Muscle layer of colon (tissue), 2 donors: ENCODE data around the gene ULK1.

Experiments used
- H3K27ac ChIP-seq: one replicate; pipeline ENCODE4 v1.7.0; 2013; ENCODE audit warnings: low read depth, mild to moderate bottlenecking, low read length, moderate library complexity
- H3K27me3 ChIP-seq, 2 donors: one replicate each; pipeline ENCODE4 v1.7.0; 2013; ENCODE audit warnings: low read length in 2 of 2, mild to moderate bottlenecking in 2 of 2; ENCODE audit not compliant: insufficient read depth in 2 of 2, control insufficient read depth in 1 of 2
- H3K36me3 ChIP-seq: one replicate; pipeline ENCODE4 v1.7.0; 2013; ENCODE audit warnings: mild to moderate bottlenecking, low read length; ENCODE audit not compliant: insufficient read depth
- H3K4me1 ChIP-seq: one replicate; pipeline ENCODE4 v1.7.0; 2013; ENCODE audit warnings: mild to moderate bottlenecking, low read length; ENCODE audit not compliant: insufficient read depth
- H3K4me3 ChIP-seq, 2 donors: one replicate each; pipeline ENCODE4 v1.7.0; 2013; ENCODE audit warnings: low read length in 2 of 2, low read depth in 1 of 2, mild to moderate bottlenecking in 1 of 2, moderate library complexity in 1 of 2
- H3K9ac ChIP-seq: one replicate; pipeline ENCODE4 v1.7.0; 2013; ENCODE audit warnings: low read length
- H3K9me3 ChIP-seq: one replicate; pipeline ENCODE4 v1.7.0; 2013; ENCODE audit warnings: mild to moderate bottlenecking, low read length
- donor health status: abdominal sarcoma.
- donor health status: Adenocarcinoma of cecum.

Gene ULK1

DNA sequence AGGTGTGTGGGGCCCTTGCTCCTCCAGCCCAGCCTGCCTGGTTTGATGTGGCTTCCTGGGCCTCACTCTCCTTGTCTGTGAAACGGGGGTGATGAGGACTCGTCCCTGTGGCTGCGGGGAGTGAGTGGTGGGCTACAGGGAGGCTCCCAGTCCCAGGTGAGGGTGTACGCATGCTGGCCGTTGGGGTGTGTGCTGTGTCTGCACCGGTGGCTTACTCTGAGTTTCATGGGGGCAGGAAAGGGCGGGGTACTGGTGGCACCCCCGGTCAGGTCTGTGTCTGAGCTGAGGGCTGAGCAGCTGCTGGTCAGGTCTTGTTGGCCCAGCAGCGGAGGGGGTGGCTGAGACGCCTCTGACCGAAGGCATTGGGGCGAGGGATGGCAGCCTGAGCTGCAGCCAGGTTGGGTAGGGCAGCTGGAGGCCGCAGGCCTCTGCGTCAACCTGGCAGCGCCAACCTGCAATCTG is 11.2 kb downstream of the ULK1 start:
- Histone ChIP-seq H3K4me3 (no peak overlapping the region), H3K36me3 (peaks cover 23% of the 10 kb centered on the region), H3K9ac (no peak overlapping the region), H3K9me3 (no peaks in the 10 kb centered on the region), H3K27me3 (no peaks in the 10 kb centered on the region), H3K4me1 (peaks cover 27% of the 10 kb centered on the region), H3K27ac (no peak overlapping the region)

DNA sequence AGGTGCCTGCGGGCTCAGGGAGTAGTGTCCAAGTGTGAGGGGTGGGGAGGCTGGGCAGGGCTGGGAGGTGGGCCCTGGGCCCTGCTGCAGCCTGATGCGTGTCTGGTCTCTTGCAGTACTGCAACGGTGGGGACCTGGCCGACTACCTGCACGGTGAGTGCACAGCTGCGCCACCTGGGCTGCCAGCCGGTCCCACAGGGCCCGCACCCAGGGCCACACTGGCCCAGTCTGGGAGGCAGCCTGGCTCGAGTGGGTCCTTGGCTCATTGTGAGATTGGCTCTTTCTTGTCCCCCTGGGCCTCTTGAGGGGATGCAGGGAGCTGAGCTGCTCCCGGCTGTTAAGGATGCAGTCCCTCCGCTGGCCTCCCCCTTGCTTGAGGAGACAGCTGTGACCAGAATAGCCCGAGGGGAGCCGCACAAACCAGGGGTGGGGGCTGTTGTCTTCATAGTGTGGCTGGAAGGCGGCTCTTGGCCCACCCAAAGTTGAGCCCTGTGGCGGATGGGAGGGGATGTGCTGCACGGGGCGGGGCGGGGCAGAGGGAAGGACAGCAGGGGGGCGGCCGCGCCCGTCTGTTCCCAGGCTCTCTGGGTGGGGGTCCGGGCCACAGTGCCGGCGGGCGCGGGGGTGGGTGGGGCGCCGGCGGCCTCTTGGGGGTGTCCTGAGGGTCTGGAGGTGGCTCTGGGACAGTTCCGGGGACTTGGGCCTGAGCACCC is 13.1 kb downstream of the ULK1 start:
- H3K36me3 ChIP-seq = peaks cover 41% of the 10 kb centered on the region

DNA sequence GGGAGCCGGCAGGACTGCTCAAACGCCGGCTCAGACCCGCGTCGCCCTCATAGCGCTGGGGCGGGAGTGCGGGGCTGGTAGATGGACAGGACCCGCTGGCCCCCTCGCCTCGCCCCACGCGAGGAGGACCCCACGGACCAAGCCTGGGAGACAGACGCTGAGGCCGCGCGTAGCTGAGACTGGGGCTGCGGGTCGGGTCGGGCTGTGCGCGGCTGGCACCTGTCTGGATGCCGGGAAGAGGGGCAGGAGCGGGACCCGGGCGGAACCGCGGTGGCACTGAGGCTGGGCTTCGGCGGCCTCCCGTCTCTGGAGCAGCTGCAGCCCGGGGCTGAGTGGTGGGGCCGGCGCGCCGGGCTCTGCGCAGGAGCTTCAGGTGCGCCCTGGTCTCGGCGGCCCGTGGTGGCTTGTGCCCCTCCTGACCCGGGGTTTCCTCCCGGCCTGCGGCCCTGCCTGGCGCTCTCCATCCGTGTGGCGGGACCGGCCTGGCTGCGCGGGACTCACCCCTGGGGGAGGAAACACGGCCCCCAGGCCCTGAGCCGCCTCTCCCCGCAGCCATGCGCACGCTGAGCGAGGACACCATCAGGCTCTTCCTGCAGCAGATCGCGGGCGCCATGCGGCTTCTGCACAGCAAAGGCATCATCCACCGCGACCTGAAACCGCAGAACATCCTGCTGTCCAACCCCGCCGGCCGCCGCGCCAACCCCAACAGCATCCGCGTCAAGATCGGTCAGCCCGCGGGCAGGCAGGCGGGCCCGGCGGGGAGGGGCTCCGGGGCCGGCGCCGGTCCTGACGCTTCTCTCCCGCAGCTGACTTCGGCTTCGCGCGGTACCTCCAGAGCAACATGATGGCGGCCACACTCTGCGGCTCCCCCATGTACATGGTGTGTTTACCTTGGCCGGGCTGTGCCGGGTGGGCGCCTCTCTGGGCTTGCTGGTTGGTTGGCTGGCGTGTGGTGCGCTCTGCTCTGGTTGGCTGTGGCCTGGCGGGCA is 14.0 kb downstream of the ULK1 start:
- Histone ChIP-seq H3K4me3 (no peak overlapping the region), H3K36me3 (peaks cover 41% of the 10 kb centered on the region), H3K27ac (no peak overlapping the region), H3K9me3 (no peaks in the 10 kb centered on the region), H3K4me1 (peaks cover 20% of the 10 kb centered on the region), H3K9ac (no peak overlapping the region), H3K27me3 (no peaks in the 10 kb centered on the region)

More for the DNA sequence above, 13.1 kb downstream of the ULK1 start:
- Histone ChIP-seq H3K4me1 (peaks cover 23% of the 10 kb centered on the region), H3K27me3 (no peaks in the 10 kb centered on the region), H3K4me3 (no peak overlapping the region), H3K27ac (no peak overlapping the region), H3K9ac (no peak overlapping the region), H3K9me3 (no peaks in the 10 kb centered on the region)

DNA sequence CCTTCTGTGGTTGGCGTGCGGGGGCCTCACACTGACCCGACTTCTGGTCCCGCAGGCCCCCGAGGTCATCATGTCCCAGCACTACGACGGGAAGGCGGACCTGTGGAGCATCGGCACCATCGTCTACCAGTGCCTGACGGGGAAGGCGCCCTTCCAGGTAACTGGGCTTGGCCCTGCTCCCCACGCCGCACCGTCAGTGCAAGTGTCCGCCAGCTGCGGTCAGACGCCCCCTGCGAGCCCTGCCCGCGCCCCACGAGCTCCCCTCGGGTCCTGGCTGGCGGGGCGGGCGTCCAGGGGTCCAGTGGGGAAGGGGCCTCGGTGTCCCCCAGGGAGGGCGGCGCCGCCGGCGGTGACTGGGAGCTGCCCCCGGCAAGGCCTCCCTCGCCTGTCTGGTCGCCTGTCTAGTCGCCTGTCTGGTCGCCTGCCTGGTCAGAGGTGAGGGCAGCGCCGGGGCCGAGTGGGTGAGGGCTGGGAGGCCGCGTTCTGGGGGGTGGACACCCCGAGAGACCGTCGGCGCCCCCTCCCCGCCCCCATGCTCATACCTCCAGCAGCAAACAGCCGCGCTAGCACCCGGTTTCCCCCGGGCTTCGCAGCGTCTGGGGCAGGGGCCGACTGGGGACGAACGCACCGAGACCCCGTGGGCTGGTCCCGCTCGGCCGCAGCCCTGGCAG is 14.8 kb downstream of the ULK1 start:
- Histone ChIP-seq H3K9me3 (no peaks in the 10 kb centered on the region), H3K4me3 (no peak overlapping the region), H3K4me1 (peaks cover 15% of the 10 kb centered on the region), H3K36me3 (peaks cover 48% of the 10 kb centered on the region), H3K27ac (no peak overlapping the region), H3K9ac (no peak overlapping the region), H3K27me3 (no peaks in the 10 kb centered on the region)

DNA sequence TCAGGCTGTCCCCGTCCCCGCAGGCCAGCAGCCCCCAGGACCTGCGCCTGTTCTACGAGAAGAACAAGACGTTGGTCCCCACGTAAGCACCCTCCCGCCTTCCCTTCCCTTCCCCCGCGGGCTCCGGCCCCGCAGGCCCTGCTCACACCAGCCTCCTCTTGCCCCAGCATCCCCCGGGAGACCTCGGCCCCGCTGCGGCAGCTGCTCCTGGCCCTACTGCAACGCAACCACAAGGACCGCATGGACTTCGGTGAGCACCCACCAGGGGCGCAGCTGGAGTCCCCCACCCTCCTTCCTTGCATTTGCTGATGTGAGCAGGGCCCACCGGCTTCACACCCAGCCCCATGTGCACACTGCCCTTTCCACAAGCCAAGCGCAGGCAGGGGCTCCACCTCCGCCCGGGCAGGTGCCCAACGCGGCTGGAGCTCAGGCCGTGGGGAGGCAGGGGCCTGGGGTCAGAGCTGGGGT is 15.4 kb downstream of the ULK1 start:
- Histone ChIP-seq H3K9me3 (no peaks in the 10 kb centered on the region), H3K27me3 (no peaks in the 10 kb centered on the region), H3K27ac (no peak overlapping the region), H3K9ac (no peak overlapping the region), H3K4me3 (no peak overlapping the region), H3K4me1 (peaks cover 15% of the 10 kb centered on the region), H3K36me3 (peaks cover 54% of the 10 kb centered on the region)

DNA sequence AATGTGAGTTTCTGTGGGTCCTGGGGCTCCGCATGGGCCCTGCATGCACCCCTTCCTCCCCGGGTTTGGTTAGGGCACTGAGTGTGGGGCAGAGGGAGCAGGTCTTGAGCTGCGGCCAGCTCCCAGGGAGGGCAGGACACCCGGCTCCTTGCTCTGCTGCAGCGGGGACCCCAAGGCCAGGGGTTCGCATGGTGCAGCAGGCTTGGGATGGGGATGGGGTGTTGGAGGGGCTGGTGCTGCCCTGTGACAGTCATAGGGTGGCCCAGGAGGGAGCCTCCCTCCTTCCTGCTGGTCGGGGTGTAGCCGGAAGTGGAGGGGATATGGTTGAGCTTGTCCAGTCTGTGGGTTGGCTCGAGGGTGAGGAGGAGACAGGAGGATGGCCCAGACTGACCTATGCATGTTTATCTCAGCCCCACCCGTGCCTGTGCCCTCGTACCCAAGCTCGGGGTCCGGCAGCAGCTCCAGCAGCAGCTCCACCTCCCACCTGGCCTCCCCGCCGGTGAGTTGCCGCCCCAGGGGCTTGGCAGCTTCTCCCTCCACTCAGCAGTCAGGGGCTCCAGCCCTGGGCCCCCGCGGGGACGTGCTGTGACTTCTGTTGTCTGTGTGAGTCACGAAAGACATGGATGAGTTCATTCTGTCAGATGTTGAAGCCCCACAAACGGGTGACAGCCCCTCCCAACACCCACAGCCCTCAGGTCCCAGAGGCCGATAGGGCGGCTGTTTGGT is 16.0 kb downstream of the ULK1 start:
- Histone ChIP-seq H3K9ac (no peak overlapping the region), H3K4me3 (no peak overlapping the region), H3K27me3 (no peaks in the 10 kb centered on the region), H3K27ac (no peak overlapping the region), H3K9me3 (no peaks in the 10 kb centered on the region), H3K36me3 (peaks cover 60% of the 10 kb centered on the region), H3K4me1 (peaks cover 15% of the 10 kb centered on the region)

DNA sequence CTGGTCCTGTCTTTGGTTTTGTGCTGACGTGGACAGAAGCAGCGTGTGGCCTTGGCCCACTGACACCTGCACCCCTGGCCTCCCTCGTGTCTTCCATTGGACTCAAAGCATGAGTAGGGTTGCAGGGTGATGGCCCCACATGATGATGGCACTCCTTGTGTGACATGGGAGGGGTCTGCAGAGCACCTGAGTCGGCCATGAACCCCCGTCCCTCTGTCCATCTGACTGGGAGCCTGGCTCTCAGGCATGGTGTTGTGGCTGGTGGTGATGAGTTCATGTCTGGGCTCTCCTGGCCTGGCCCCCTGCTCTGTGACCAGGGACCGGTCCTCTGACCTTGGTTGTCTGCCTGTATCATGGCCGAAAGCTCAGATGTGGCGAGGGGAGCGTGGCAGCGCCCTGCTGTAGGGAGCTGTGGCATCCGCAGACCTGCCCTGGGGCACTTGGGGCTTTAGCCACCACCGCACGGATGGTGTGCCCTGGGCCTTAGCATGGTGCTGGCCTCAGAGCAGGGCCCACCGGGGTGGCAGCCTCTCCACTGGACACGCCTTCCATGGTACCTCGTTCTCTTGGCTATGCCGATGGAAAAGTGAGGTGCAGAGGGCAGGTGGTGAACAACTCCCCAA is 16.7 kb downstream of the ULK1 start:
- no peak overlapping the region for H3K9ac ChIP-seq
- peaks cover 15% of the 10 kb centered on the region for H3K4me1 ChIP-seq
- H3K27ac ChIP-seq = no peak overlapping the region
- H3K9me3 ChIP-seq = no peaks in the 10 kb centered on the region
- H3K27me3 ChIP-seq = no peaks in the 10 kb centered on the region
- no peak overlapping the region for H3K4me3 ChIP-seq
- peaks cover 67% of the 10 kb centered on the region for H3K36me3 ChIP-seq

DNA sequence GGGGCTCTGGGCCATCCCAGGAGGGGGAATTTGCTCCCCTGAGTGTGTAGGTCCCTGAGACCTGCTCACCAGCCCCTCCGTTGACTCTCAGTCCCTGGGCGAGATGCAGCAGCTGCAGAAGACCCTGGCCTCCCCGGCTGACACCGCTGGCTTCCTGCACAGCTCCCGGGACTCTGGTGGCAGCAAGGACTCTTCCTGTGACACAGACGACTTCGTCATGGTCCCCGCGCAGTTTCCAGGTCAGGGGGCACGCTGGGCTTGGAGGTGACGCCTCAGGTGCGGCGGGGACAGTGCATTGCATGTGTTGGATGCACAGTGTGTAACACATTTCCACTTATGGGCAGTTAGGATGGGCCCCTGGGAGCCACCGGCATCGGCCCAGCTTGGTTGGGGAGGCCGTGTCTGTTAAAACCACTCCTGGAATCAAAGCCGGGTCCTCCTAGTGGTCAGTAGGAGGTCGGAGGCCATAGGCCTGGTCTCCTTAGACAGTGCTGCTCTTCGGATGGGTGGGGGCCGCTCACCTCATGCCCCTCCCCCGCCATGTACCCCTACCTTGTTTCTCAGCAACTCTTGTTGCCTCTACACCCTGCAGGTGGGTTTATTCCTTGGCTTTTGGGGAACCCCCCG is 17.5 kb downstream of the ULK1 start:
- Histone ChIP-seq H3K4me3 (no peak overlapping the region), H3K27ac (no peak overlapping the region), H3K9me3 (no peaks in the 10 kb centered on the region), H3K27me3 (no peaks in the 10 kb centered on the region), H3K9ac (no peak overlapping the region), H3K4me1 (peaks cover 15% of the 10 kb centered on the region), H3K36me3 (peaks cover 68% of the 10 kb centered on the region)

DNA sequence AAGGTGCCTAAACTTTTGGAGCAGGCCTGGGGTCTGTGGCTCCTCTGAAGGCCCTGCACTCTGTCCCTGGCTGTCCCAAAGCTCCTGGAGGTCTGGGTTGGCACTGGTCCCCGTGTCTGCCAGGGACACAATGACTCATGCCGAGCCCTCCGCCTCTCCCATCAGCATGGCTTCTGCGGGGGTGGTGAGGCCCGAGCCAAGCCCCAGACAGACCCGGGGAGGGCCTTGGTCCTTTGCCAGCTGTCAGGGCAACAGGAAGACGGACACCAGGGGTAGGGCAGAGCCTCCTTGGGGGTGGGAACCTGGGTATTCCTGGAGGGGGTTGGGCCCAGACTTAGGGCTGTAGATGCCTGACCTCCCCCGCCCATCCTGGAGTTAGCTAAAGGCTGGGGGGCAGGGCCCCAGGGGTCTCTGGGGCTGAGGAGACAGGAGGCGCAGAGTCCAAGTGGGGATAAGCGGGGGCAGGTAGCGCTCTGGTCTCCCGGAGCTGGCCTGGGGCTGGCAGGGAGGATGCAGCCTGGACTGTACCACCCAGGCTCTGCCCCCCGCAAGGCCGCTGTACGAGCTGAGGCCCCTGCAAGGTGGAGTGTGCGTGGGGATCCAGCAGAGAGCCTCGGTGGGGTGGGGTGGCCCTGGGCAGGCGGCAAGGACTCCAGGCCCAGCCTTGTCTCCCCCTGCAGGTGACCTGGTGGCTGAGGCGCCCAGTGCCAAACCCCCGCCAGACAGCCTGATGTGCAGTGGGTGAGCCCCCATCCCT is 18.3 kb downstream of the ULK1 start:
- Histone ChIP-seq H3K27ac (peak overlapping the region; percentile 32), H3K36me3 (peaks cover 61% of the 10 kb centered on the region), H3K4me1 (peaks cover 15% of the 10 kb centered on the region), H3K4me3 (no peak overlapping the region), H3K27me3 (no peaks in the 10 kb centered on the region), H3K9ac (no peak overlapping the region), H3K9me3 (no peaks in the 10 kb centered on the region)

DNA sequence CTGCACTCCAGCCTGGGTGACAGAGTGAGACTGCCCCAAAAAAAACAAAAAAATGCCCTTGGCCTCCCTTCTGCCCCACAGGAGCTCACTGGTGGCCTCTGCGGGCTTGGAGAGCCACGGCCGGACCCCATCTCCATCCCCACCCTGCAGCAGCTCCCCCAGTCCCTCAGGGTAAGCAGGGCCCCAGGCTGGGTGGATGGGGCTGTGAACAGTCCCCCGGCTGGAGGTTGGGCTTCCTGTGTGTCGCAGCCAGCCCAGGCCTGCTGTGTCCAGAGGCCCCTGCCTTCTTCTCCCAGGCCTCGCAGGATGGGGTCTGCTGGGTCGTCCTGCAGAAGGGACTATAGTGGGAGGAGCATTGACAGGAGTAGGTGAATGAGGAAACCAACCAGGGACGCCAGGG is 19.2 kb downstream of the ULK1 start:
- H3K27ac ChIP-seq = no peak overlapping the region
- peaks cover 15% of the 10 kb centered on the region for H3K4me1 ChIP-seq

More for the DNA sequence above, 19.2 kb downstream of the ULK1 start:
- H3K9ac ChIP-seq = no peak overlapping the region
- peaks cover 61% of the 10 kb centered on the region for H3K36me3 ChIP-seq
- no peak overlapping the region for H3K4me3 ChIP-seq
- no peaks in the 10 kb centered on the region for H3K9me3 ChIP-seq
- H3K27me3 ChIP-seq = no peaks in the 10 kb centered on the region
